ENCODE results near the gene TIRAP. TPM values are rescaled to one million over a fixed set of nuclear protein-coding genes. Genes with fewer than 3 reads are reported as not detected.

Gene TIRAP
- total and polyA plus RNA-seq, 8 donors, result 3.7 to 86.2 (median 6.5) TPM

GRCh38 chr11:126322996-126323395 lies 40.1 kb downstream of the TIRAP start:
- intact Hi-C loops (cut with DNase I; ENCODE audit: low total_unique reads), result no loop called here
- H3K27ac ChIP-seq, result no peak overlapping the region
- TF ChIP-seq POLR2AphosphoS5 (IDR thresholded peaks at IDR 0.05), result no peak
- no peak for TF ChIP-seq CTCF (IDR thresholded peaks at IDR 0.05)
- TF ChIP-seq POLR2A (IDR thresholded peaks at IDR 0.05), result no peak
- TF ChIP-seq EP300 (IDR thresholded peaks at IDR 0.05), result no peak
- H3K4me3 ChIP-seq, result no peak overlapping the region
- no peak for DNase-seq
- H3K27me3 ChIP-seq, result no peaks in the 10 kb centered on the region
- peaks cover 5 to 17% (median 14%) of the 10 kb centered on the region in 4 donors for H3K4me1 ChIP-seq
- no peaks in the 10 kb centered on the region for H3K9me3 ChIP-seq
- 94 to 99% (median 96%) methylated on average over 3 of the region's 3 CpGs for WGBS, 5 donors
- peaks cover 0 to 16% (median 3%) of the 10 kb centered on the region in 4 donors for H3K36me3 ChIP-seq

DNA sequence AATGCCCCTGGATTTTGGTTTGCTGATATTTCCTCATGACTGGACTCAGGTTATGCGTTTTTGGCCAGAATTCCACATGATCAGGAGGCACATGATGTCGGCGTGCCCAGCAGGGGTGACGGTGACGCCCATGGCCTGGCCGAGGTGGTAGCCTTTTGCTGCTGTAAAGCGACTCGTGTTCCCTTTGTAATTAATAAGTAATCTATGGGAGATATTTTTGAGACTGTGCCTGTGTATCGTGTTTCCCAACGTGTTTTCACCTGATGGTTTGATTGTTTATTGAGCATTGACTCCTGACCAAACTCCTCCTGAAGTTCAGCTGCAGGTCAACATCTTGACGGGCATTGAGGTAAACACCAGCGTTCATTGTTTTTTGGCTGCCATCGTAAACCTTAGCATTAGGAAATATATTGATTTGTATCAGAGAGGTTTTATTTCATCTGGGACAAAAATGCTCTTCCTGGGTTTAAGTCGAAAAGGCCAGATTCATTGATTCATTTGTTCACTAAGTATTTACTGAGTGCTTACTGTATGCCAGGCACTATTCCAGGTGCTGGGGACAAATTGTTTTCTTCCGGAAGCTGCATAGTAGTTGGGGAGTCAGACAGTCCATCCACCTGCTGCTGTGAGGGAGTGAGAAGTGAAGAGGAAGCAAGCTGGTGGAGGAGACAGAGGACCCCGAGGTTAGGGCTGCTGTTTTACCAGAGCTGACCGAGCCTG lies 44.5 kb downstream of the TIRAP start:
- DNase-seq, result no peak
- Histone ChIP-seq H3K36me3 (peaks cover 0 to 30% (median 21%) of the 10 kb centered on the region in 4 donors), H3K9me3 (no peaks in the 10 kb centered on the region), H3K27ac (no peak overlapping the region), H3K4me1 (peaks cover 0 to 7% (median 0%) of the 10 kb centered on the region in 4 donors), H3K4me3 (no peak overlapping the region), H3K27me3 (no peaks in the 10 kb centered on the region)
- intact Hi-C loops (cut with DNase I; ENCODE audit: low total_unique reads), result no loop called here
- WGBS, 5 donors, result 71 to 83% (median 79%) methylated on average over 17 of the region's 17 CpGs
- TF ChIP-seq POLR2AphosphoS5 (IDR thresholded peaks at IDR 0.05) (no peak), EP300 (IDR thresholded peaks at IDR 0.05) (no peak), POLR2A (IDR thresholded peaks at IDR 0.05) (no peak), CTCF (IDR thresholded peaks at IDR 0.05) (no peak)

DNA sequence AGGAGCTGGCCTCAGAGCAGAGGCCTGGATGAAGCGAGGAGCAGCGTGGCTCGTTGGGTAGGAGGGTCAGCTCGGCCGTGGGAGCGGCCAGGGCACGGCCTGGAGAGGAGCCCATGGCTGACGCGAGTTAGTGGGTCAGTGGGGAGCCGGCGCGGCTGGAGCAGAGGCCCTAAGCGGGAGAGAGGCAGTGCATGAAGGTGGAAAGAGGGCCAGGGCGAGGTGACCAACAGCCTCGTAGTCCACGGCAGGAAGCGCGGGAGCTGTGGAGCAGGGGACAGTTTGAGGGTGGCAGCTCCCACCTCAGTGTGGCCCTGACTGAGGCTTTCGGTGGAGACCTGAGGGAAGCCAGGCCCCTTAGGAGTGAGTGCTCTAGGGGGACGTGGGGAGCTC lies 45.1 kb downstream of the TIRAP start:
- H3K27me3 ChIP-seq, result no peaks in the 10 kb centered on the region
- WGBS, 5 donors, result 88 to 94% (median 90%) methylated on average over 20 of the region's 20 CpGs
- no peak for DNase-seq
- H3K9me3 ChIP-seq, result no peaks in the 10 kb centered on the region
- H3K27ac ChIP-seq, result no peak overlapping the region
- intact Hi-C loops (cut with DNase I; ENCODE audit: low total_unique reads), result no loop called here
- H3K4me1 ChIP-seq, result peaks cover 0 to 7% (median 0%) of the 10 kb centered on the region in 4 donors
- no peak overlapping the region for H3K4me3 ChIP-seq
- TF ChIP-seq CTCF (IDR thresholded peaks at IDR 0.05) (no peak), POLR2A (IDR thresholded peaks at IDR 0.05) (no peak), POLR2AphosphoS5 (IDR thresholded peaks at IDR 0.05) (no peak)
- H3K36me3 ChIP-seq, result peaks cover 0 to 35% (median 26%) of the 10 kb centered on the region in 4 donors

DNA sequence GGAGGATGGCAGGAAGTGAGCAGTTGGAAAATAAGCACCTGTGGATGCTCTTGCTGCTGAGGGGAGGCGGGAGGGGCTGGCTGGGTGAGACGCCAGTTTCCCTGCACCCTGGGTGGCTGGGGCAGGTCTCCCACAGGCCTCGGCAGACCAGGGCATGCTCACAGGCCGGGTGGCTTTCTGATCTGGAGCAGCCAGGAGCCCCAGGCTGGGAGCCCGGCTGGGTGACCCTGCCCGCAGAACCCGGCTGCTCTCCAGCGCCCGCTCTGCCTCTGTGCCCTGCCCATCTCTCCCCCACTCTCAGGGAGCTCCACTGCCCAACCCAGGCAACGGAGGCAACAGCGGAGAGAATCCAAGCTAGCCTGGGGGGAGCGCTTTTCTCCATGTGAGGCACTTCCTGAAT lies 45.6 kb downstream of the TIRAP start:
- H3K4me1 ChIP-seq, result peaks cover 0 to 7% (median 0%) of the 10 kb centered on the region in 4 donors
- no peak for DNase-seq
- intact Hi-C loops (cut with DNase I; ENCODE audit: low total_unique reads), result no loop called here

More for the DNA sequence above, 45.6 kb downstream of the TIRAP start:
- Histone ChIP-seq H3K27ac (no peak overlapping the region), H3K27me3 (no peaks in the 10 kb centered on the region), H3K36me3 (peaks cover 0 to 39% (median 30%) of the 10 kb centered on the region in 4 donors), H3K4me3 (no peak overlapping the region), H3K9me3 (no peaks in the 10 kb centered on the region)
- TF ChIP-seq EP300 (IDR thresholded peaks at IDR 0.05) (no peak), CTCF (IDR thresholded peaks at IDR 0.05) (no peak), POLR2A (IDR thresholded peaks at IDR 0.05) (no peak), POLR2AphosphoS5 (IDR thresholded peaks at IDR 0.05) (no peak)
- 90 to 99% (median 92%) methylated on average over 10 to 12 of the region's 12 CpGs for WGBS, 5 donors
